Keratinocyte (primary cell): ENCODE results near the gene LIMA1.

ENCODE experiments used
- CTCF ChIP-seq, 3 experiments: IDR thresholded peaks in 1 of 3; conservative IDR thresholded peaks in 1 of 3; optimal IDR thresholded peaks in 1 of 3; 2 replicates in 2 of 3; 3 replicates in 1 of 3; pipeline versions ENCODE3 to v1.5.1; 2011; ENCODE audit warnings: low read length in 3 of 3, mild to moderate bottlenecking in 3 of 3, moderate library complexity in 2 of 3, control low read depth in 1 of 3, inconsistent platforms in 1 of 3; ENCODE audit not compliant: insufficient read depth in 2 of 3; ENCODE audit errors: extremely low read depth in 1 of 3
- EZH2 ChIP-seq: IDR thresholded peaks from one replicate; pipeline ENCODE4 v1.6.1; 2012; ENCODE audit warnings: inconsistent platforms, mild to moderate bottlenecking, low read length, moderate library complexity

- TF ChIP-seq CTCF (optimal IDR thresholded peaks at IDR 0.05 in 1 of 3, IDR thresholded peaks at IDR 0.05 in 1 of 3, conservative IDR thresholded peaks at IDR 0.05 in 1 of 3; ENCODE audit: extremely low read depth in 1 of 3, insufficient read depth in 2 of 3, low read length in 3 of 3), result no peak
- TF ChIP-seq EZH2, result no peak
These were observed 545 bp downstream of the LIMA1 start for GRCh38 chr12:50282721-50283228.
